Glomerular endothelial cell (primary cell): ENCODE measurements around the gene MAPK8. TPM values are rescaled to one million over a fixed set of nuclear protein-coding genes. Genes with fewer than 3 reads are reported as not detected.
"Not testable (repeated sequence)": the region's sequence is repeated elsewhere in the genome, so short reads cannot be mapped to it uniquely, and the experiment has no call there.

Source experiments
- DNase-seq: peaks from one replicate; pipeline ENCODE4 v3.0.0-alpha.2; 2011; ENCODE audit warnings: low read depth, low spot score; ENCODE audit errors: extremely low read depth
- total RNA-seq: library from RNA; depleted of rRNA; stranded (reverse); fragments of >200 nt; gene quantifications from 2 replicates; pipeline ENCODE4 v1.2.3, GENCODE V29; 2015

The MAPK8 gene
- total RNA-seq, 1 donor from 2014 or later, result 63.4 TPM

GRCh38 chr10:48414160-48414559, 107.7 kb downstream of the MAPK8 start:
- no peak for DNase-seq

DNA sequence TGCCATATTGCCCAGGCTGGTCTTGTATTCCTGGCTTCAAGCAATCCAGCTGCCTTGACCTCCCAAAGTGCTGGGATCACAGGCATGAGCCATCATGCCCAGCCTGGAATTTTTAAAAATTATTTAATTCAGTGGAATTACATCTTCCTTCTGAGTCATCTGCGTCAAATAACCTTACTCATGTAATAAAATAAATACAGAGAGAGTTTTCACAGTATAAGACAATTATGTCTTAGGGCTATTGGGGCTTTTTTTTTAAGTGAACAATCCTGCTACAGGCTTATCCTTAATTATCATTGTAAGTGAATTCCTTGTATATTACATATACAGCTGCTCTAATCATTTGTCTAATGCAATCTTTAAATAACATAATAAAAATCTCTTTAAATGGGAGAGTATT, 108.3 kb downstream of the MAPK8 start:
- DNase-seq, result no peak

DNA sequence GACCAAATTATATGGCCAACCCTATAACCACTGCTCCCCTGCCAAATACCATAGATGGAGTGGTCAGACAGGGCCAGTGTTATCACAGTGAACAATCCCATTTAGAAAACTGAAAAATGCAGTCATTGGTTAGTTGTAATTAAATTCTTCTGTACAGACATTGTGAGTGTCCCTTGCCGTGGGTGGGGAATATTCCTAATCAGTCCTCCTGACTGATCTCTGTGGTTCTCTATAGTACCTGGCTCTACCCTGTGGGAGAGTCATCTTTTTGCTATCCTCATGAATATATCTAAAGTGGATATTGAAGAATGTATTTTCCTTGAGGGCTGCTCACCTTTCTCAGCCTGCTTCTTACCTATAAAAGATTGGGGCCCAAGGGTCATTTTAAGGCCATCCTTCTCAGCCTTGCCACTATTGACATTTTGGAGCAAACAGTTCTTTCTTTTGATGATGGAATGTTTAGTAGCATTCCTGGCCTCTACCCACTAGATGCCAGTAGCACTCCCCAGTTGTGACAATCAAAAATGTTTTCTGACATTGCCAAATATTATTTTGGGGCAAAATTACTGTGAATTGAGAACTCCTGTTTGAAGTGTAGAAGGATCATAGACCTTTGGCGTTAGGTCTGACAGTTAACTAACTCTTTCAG, 110.2 kb downstream of the MAPK8 start:
- DNase-seq, result no peak

GRCh38 chr10:48417374-48417773, 110.9 kb downstream of the MAPK8 start:
- no peak for DNase-seq

- no peak for DNase-seq
Measured at GRCh38 chr10:48418189-48418788, 111.8 kb downstream of the MAPK8 start.

- no peak for DNase-seq
Measured at GRCh38 chr10:48419714-48420113, 113.2 kb downstream of the MAPK8 start.

DNA sequence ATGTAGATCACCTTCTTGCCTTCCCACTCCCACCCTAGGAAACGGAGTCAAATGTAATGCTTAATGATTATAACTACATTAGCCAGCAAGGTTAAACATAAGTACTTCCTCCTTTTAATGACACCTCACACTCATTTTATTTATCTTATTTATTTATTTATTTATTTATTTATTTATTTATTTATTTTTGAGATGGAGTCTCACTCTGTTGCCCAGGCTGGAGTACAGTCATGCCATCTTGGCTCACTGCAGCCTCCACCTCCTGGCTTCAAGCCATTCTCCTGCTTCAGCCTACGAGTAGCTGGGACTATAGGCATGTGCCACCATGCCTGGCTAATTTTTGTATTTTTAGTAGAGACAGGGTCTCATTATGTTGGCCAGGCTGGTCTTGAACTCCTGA, 115.4 kb downstream of the MAPK8 start:
- DNase-seq, result not testable (repeated sequence)

- DNase-seq, result no peak
Measured at GRCh38 chr10:48423884-48424283, 117.4 kb downstream of the MAPK8 start.

DNA sequence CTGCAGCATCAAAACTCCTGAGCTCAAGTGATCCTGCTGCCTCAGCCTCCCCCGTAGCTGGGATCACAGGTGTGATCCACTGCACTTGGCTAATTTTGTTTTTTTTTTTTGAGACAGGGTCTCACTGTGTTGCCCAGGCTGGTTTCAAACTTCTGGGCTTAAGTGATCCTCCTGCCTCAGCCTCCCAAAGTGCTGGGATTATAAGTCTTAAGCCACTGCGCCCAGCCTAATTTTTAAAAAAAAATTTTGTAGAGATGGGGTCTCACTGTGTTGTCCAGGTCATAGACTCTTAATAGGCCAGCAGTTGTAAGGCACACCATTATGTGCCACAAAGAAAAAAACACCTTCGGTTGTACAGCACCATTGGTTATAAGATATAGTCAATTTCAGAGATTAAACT, 122.4 kb downstream of the MAPK8 start:
- no peak for DNase-seq

DNA sequence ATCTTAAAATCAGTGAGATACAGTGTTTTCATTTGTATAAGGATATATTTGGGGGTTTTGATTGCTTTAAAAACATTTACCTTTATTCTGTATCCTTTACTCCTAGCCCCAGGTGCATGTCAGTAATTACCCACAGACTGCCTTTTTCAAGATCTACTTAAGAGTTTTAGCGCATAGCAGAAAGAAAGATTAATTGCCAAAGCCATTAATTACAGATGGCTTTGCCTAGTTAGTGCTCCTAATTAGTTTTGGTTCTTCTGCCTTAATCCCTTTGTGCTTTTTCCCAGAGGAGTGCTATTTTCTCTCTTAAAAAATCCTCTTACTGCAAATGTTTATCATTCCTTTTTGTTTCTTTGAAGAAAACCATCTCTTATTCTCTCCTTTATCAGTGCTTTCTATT, 122.8 kb downstream of the MAPK8 start:
- DNase-seq, result no peak

DNA sequence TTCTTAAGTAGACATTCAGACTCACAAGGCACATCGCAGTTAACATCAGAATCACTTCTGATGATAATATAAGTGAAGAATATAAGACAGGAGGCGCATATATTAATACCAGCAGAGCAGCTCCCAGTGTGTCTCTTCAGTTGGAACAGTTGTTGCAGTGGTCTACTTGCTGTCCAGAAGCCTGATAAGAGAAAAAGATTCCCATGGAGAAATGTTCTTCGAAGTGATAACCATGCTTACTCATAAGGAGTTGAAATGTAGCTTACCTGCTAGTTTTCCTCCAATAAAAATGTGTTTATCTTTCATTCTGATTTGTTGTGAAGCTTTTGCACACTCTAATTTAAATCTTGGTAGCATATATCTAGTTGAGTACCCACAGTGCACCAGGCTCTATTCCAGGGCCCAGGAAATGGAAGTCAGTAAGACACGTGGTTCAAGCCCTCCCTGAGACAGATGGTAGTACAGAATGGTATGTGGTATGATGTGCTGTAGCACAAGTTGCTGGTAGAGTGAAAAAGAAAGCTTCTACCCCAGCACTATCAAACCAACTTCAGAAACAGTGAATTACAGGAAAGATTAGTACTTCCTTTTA, 124.0 kb downstream of the MAPK8 start:
- DNase-seq, result no peak

- DNase-seq, result no peak
Measured at GRCh38 chr10:48431871-48432270, 125.4 kb downstream of the MAPK8 start.

GRCh38 chr10:48437546-48437945, 131.1 kb downstream of the MAPK8 start:
- DNase-seq, result no peak

GRCh38 chr10:48439031-48439430, 132.6 kb downstream of the MAPK8 start:
- DNase-seq, result no peak

- DNase-seq, result no peak
Measured at GRCh38 chr10:48439581-48440041, 133.1 kb downstream of the MAPK8 start.

- DNase-seq, result no peak
Measured at GRCh38 chr10:48440771-48441170, 134.3 kb downstream of the MAPK8 start.

DNA sequence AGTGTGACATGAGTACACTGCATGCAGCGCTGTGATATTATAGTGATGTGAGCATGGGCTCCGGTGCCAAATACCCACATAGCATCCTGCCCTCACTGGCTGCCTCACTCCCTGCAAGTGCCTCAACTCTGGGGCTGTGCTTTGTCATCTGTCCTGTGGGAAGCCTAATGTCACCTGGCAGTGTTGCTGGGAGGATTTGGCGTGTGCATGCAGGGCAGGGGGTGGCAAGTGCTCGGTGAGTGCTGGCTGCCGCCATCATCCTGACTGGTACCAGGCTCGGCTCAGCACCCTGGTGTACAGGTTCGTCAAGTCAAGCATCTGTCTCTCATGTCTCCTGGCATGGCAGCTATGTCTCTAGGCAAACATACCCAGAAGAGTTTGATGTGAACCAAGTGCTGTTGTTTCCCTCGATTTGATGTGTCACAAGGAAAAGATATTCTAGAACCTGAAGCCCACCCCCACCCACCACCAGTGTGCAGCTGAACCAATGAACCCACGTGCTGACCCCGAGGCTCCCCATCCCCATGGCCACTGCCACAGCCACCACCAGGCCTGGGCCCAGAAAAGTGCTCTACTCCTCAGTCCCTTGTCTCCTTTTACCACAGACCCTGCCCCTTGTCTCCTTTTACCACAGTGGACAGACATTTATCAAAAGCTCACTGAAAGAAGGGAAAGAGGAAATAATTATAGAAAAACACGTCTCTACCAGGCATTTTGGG, 135.8 kb downstream of the MAPK8 start:
- DNase-seq, result no peak

GRCh38 chr10:48442809-48443177, 136.3 kb downstream of the MAPK8 start:
- DNase-seq, result no peak

- DNase-seq, result peak; percentile 22
Measured at GRCh38 chr10:48444266-48444665, 137.8 kb downstream of the MAPK8 start.

GRCh38 chr10:48444861-48445841, 138.7 kb downstream of the MAPK8 start:
- DNase-seq, result no peak
